ENCODE measurements around the gene CD8B2. TPM values are rescaled to one million over a fixed set of nuclear protein-coding genes. Genes with fewer than 3 reads are reported as not detected.
"Not testable (repeated sequence)": the region's sequence is repeated elsewhere in the genome, so short reads cannot be mapped to it uniquely, and the experiment has no call there.

Gene CD8B2
- total and polyA plus RNA-seq, 2 donors (not counting 1 experiment from before 2014, with no cell fraction given), result not detected

DNA sequence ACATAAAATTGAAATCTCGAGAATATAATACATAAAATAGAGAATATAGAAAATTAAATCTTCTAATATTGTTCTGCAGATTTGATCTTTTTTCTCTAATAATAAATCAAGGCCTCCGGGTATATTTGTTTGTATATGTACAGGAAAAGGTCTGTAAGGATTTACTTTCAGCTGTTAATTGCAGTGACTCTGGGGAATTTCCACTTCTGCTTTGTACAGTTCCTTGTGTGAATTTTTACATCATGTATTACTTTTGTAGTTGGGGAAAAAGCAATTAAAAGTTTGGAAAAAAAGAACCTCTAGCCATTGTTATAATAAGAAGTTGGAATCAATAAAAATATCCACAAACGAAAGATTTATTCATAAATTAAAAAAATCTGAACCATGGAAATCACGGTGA lies 23.6 kb downstream of the CD8B2 start:
- H2AFZ ChIP-seq (ENCODE audit: insufficient read depth, low read depth, low read length, poor library complexity, severe bottlenecking); H3K4me3 ChIP-seq (ENCODE audit: control extremely low read depth in 1 of 5, extremely low read depth in 1 of 5, insufficient read depth in 1 of 5, low read depth in 2 of 5, low read length in 4 of 5); H3K27me3 ChIP-seq (replicated peaks in 1 of 4; ENCODE audit: control extremely low read depth in 1 of 4, control insufficient read depth in 3 of 4, insufficient read depth in 4 of 4, low read length in 3 of 4); H3K4me2 ChIP-seq (replicated peaks; ENCODE audit: low read depth, low read length, poor library complexity, severe bottlenecking); H4K20me1 ChIP-seq (ENCODE audit: control insufficient read depth, insufficient read depth, low read length, poor library complexity, severe bottlenecking); H3K27me3 Mint-ChIP-seq; intact Hi-C loops (cut with micrococcal nuclease); CTCF ChIA-PET; H3K9me3 ChIP-seq (ENCODE audit: control extremely low read depth in 1 of 3, control insufficient read depth in 2 of 3, insufficient read depth in 1 of 3, low read length in 2 of 3); H3K27ac ChIP-seq (ENCODE audit: low read length in 2 of 2); H3K9me3 Mint-ChIP-seq (ENCODE audit: insufficient read depth); H3K79me2 ChIP-seq (ENCODE audit: control insufficient read depth, insufficient read depth, low read length); H3K27ac Mint-ChIP-seq; H3K36me3 ChIP-seq (replicated peaks in 1 of 2; ENCODE audit: control extremely low read depth in 1 of 2, control insufficient read depth in 1 of 2, extremely low read depth in 1 of 2, insufficient read depth in 2 of 2, low read length in 1 of 2); H3K4me1 Mint-ChIP-seq; H3K9ac ChIP-seq (ENCODE audit: low read length); H3K4me1 ChIP-seq (ENCODE audit: control insufficient read depth in 2 of 2, insufficient read depth in 2 of 2, low read length in 2 of 2); POLR2A ChIA-PET; ATAC-seq (ENCODE audit: low read depth); DNase-seq; H3K4me3 Mint-ChIP-seq: not testable (repeated sequence)
- WGBS (ENCODE audit: insufficient coverage), result no CpG with 5 or more reads among the region's 4 CpGs

DNA sequence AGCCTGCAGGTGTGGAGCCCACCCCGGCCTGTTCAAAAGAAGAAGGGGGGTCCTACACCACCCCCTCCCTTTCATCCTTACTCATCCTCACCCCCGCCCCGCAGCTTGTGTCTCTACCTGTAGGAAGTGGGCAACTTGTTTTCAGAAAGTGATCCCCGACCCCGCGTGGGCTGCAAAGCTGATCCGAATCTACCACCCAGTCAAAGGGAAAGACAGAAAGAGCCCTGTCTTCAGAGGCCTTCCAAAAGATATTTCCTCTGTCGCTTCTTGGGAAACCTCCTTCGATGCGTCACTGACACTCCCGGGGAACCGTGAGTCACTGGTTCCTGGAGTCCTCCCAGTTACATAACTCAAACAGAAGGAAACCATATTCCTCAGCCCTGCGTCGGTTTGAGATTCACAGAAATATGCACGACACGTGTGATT lies 24.3 kb downstream of the CD8B2 start:
- H3K9me3 ChIP-seq (ENCODE audit: control extremely low read depth in 1 of 3, control insufficient read depth in 2 of 3, insufficient read depth in 1 of 3, low read length in 2 of 3); H3K9ac ChIP-seq (ENCODE audit: low read length); H3K79me2 ChIP-seq (ENCODE audit: control insufficient read depth, insufficient read depth, low read length); H3K27me3 Mint-ChIP-seq; ATAC-seq (ENCODE audit: low read depth); DNase-seq; H3K9me3 Mint-ChIP-seq (ENCODE audit: insufficient read depth); H3K4me1 Mint-ChIP-seq; H3K4me2 ChIP-seq (replicated peaks; ENCODE audit: low read depth, low read length, poor library complexity, severe bottlenecking); POLR2A ChIA-PET; H2AFZ ChIP-seq (ENCODE audit: insufficient read depth, low read depth, low read length, poor library complexity, severe bottlenecking); H3K36me3 ChIP-seq (replicated peaks in 1 of 2; ENCODE audit: control extremely low read depth in 1 of 2, control insufficient read depth in 1 of 2, extremely low read depth in 1 of 2, insufficient read depth in 2 of 2, low read length in 1 of 2); H3K4me3 Mint-ChIP-seq; CTCF ChIA-PET; intact Hi-C loops (cut with micrococcal nuclease); H3K27me3 ChIP-seq (replicated peaks in 1 of 4; ENCODE audit: control extremely low read depth in 1 of 4, control insufficient read depth in 3 of 4, insufficient read depth in 4 of 4, low read length in 3 of 4); H4K20me1 ChIP-seq (ENCODE audit: control insufficient read depth, insufficient read depth, low read length, poor library complexity, severe bottlenecking); H3K27ac Mint-ChIP-seq; H3K4me3 ChIP-seq (ENCODE audit: control extremely low read depth in 1 of 5, extremely low read depth in 1 of 5, insufficient read depth in 1 of 5, low read depth in 2 of 5, low read length in 4 of 5); H3K27ac ChIP-seq (ENCODE audit: low read length in 2 of 2); H3K4me1 ChIP-seq (ENCODE audit: control insufficient read depth in 2 of 2, insufficient read depth in 2 of 2, low read length in 2 of 2): not testable (repeated sequence)
- 42% methylated on average over 6 of the region's 16 CpGs for WGBS (ENCODE audit: insufficient coverage)

DNA sequence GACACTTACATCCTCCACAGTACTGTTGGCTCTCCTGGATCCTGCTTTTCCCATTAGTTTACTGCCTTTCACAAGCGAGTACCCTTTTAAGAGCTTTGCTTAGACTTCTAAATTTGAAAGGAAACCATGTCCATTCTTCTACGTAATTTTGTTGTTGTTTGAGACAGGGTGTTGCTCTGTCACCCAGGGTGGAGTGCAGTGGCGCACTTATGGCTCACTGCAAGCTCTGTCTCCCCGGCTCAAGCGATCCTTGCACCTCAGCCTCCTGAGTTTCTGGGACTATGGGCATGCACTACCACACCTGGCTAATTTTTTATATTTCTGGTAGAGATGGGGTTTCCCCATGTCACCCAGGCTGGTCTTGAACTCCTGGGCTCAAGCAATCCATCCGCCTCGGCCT lies 24.8 kb downstream of the CD8B2 start:
- H3K4me3 Mint-ChIP-seq; H3K9me3 ChIP-seq (ENCODE audit: control extremely low read depth in 1 of 3, control insufficient read depth in 2 of 3, insufficient read depth in 1 of 3, low read length in 2 of 3); intact Hi-C loops (cut with micrococcal nuclease); H3K9ac ChIP-seq (ENCODE audit: low read length); H3K27ac Mint-ChIP-seq; H3K4me2 ChIP-seq (replicated peaks; ENCODE audit: low read depth, low read length, poor library complexity, severe bottlenecking); H2AFZ ChIP-seq (ENCODE audit: insufficient read depth, low read depth, low read length, poor library complexity, severe bottlenecking); H3K9me3 Mint-ChIP-seq (ENCODE audit: insufficient read depth); H3K27me3 Mint-ChIP-seq; POLR2A ChIA-PET; H3K27me3 ChIP-seq (replicated peaks in 1 of 4; ENCODE audit: control extremely low read depth in 1 of 4, control insufficient read depth in 3 of 4, insufficient read depth in 4 of 4, low read length in 3 of 4); ATAC-seq (ENCODE audit: low read depth); CTCF ChIA-PET; H3K79me2 ChIP-seq (ENCODE audit: control insufficient read depth, insufficient read depth, low read length); H3K4me1 Mint-ChIP-seq; H3K4me1 ChIP-seq (ENCODE audit: control insufficient read depth in 2 of 2, insufficient read depth in 2 of 2, low read length in 2 of 2); H3K36me3 ChIP-seq (replicated peaks in 1 of 2; ENCODE audit: control extremely low read depth in 1 of 2, control insufficient read depth in 1 of 2, extremely low read depth in 1 of 2, insufficient read depth in 2 of 2, low read length in 1 of 2); H4K20me1 ChIP-seq (ENCODE audit: control insufficient read depth, insufficient read depth, low read length, poor library complexity, severe bottlenecking); H3K27ac ChIP-seq (ENCODE audit: low read length in 2 of 2); DNase-seq; H3K4me3 ChIP-seq (ENCODE audit: control extremely low read depth in 1 of 5, extremely low read depth in 1 of 5, insufficient read depth in 1 of 5, low read depth in 2 of 5, low read length in 4 of 5): not testable (repeated sequence)
- WGBS (ENCODE audit: insufficient coverage), result 94% methylated on average over 4 of the region's 7 CpGs

DNA sequence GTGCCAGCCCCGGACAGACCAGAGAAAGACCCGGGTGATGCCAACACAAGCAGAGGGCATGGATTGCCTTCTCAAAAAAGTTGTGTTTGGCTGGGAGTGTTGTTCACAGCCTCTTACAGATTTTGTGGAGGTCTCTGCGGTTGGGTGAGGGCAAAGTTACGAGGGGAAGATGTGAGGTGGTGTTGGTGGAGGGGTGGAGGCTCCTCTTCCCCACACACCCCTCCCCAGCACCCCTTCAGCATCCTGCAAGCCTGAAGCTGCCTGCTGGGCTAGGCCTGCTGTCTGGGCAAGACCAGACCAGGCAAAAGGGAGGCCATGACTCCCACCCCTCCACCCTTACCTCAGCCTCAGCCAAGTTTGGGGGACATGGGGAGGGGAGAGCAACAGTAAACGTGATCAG lies 26.2 kb downstream of the CD8B2 start:
- CTCF ChIA-PET, result not testable (repeated sequence)

More for the DNA sequence above, 26.2 kb downstream of the CD8B2 start:
- H2AFZ ChIP-seq (ENCODE audit: insufficient read depth, low read depth, low read length, poor library complexity, severe bottlenecking); H3K4me3 ChIP-seq (ENCODE audit: control extremely low read depth in 1 of 5, extremely low read depth in 1 of 5, insufficient read depth in 1 of 5, low read depth in 2 of 5, low read length in 4 of 5); H3K9me3 Mint-ChIP-seq (ENCODE audit: insufficient read depth); ATAC-seq (ENCODE audit: low read depth); H3K9ac ChIP-seq (ENCODE audit: low read length); H3K4me1 Mint-ChIP-seq; H3K4me2 ChIP-seq (replicated peaks; ENCODE audit: low read depth, low read length, poor library complexity, severe bottlenecking); H3K79me2 ChIP-seq (ENCODE audit: control insufficient read depth, insufficient read depth, low read length); H3K27me3 Mint-ChIP-seq; DNase-seq; H3K27me3 ChIP-seq (replicated peaks in 1 of 4; ENCODE audit: control extremely low read depth in 1 of 4, control insufficient read depth in 3 of 4, insufficient read depth in 4 of 4, low read length in 3 of 4); H3K27ac ChIP-seq (ENCODE audit: low read length in 2 of 2); H4K20me1 ChIP-seq (ENCODE audit: control insufficient read depth, insufficient read depth, low read length, poor library complexity, severe bottlenecking); H3K9me3 ChIP-seq (ENCODE audit: control extremely low read depth in 1 of 3, control insufficient read depth in 2 of 3, insufficient read depth in 1 of 3, low read length in 2 of 3); H3K27ac Mint-ChIP-seq; intact Hi-C loops (cut with micrococcal nuclease); H3K36me3 ChIP-seq (replicated peaks in 1 of 2; ENCODE audit: control extremely low read depth in 1 of 2, control insufficient read depth in 1 of 2, extremely low read depth in 1 of 2, insufficient read depth in 2 of 2, low read length in 1 of 2); H3K4me3 Mint-ChIP-seq; POLR2A ChIA-PET; H3K4me1 ChIP-seq (ENCODE audit: control insufficient read depth in 2 of 2, insufficient read depth in 2 of 2, low read length in 2 of 2): not testable (repeated sequence)
- WGBS (ENCODE audit: insufficient coverage), result no CpG with 5 or more reads among the region's 5 CpGs
